Measurements from ENCODE around the gene MYOG.

The MYOG gene

DNA sequence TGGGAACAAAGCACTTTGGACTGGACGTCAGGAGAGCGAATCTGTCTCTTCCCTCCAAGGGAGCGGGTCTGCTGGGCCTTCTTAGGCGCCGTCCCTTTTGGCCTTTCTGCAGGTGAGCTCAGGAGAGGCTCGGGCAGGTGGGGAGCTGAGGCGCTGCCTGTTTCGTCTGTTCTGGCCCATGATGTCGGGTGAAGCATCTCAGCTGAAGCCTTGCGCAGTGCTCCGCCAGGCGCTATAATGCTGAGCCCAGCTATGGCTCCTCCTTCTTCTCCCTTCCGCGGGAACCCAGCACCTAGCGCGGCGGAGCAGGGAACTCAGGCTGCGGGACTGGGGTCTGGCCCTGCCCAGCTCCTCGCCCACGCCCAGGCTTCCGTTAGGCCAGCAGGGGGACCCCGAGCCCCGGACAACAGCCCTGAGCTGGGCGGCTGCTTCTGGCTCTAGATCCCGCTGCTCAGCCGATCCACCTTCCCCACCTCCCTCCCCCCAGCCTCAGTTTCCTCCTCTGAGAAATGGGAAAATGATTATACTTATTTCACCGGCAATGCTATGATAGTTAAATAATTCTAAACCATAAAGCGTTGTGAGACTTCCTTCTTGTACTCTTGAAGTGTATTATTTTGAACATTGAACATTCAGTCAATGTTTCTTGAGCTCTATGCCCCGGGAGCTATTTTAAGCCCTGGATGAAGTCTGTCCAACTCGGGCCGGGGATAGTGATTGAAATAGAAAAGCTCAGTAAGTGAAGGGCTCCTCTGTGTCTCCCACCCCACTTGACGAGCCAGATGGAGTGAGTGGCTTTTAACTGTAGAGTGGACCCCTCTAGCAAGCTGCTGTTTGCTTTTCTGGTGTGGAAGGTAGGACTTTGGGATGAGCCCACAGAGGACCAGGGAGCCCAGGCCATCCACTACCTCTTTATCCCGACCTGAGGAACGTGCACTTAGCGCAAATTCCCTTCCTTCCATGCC lies 32.1 kb upstream of the MYOG start:
- DNase-seq, result no peak

- no peak for DNase-seq
These were observed 30.4 kb upstream of the MYOG start for GRCh38 chr1:203116091-203116820.

GRCh38 chr1:203114202-203114601 lies 28.4 kb upstream of the MYOG start:
- no peak for DNase-seq

- no peak for DNase-seq
These were observed 27.5 kb upstream of the MYOG start for GRCh38 chr1:203113308-203113707.

DNA sequence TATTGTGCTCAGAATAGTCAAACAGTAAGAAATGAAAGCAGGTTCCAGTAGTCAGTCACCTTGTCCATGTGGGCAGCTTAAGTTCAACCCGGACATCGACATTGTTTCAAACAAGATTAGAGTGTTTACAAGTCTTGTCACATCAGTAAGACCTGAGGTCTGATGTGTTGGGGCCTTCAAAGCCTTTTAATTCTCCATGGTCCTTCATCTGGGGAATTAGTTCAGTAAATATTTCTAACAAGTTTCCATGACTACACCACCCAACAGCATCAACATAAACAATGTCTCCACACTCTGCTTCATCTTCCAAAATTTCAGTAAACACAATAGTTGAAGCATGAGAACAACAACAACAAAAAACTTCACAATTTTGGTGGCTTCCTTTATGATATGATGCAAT lies 26.7 kb upstream of the MYOG start:
- no peak for DNase-seq

- no peak for DNase-seq
These were observed 19.1 kb upstream of the MYOG start for GRCh38 chr1:203104789-203105390.

DNA sequence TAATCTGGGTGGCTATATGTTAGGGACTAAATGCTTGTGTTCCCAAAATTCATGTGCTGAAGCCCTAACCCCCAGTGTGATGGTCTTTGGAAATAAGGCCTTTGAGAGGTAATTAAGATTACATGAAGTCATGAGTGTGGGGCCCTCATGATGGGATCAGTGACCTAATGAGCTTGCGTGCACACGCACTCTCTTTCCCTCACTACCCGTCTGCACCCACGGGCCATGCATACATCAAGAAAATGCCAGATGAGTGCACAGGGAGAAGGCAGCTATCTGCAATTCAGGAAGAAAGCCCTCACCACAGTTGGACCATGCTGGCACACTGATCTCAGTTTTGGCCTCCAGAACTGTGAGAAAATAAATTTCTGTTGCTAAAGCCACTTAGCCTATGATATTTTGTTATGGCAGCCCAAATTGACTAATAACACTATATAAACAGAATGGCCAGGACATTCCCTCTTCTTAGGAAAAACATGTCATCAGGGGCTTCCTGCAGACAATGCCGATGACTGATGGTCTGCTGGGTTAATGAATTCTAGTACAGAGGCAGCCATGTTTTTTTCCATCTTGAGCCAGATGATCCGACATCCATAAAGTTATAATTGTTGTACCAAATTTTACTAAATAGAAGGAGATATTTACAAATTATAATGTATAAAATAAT lies 18.1 kb upstream of the MYOG start:
- DNase-seq, result no peak

DNA sequence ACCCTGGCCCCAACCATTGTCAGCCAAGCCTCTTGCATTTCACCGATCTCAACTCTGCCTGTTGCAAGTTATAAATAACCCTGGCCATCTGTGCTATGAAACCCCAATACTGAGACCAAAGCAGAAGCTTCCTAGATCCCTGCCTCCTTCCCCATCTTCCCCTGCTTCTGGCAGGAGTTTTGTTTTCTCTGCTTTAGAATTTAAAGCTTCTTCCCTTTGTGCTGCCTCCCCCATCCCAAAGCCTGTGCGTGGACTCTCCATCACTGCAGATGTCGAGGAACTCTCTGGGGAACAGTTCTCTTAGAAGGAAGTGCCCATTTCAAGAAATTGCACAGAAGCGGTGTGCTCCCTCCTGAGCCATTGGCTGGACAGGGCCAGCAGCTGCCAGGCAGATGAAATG lies 17.4 kb upstream of the MYOG start:
- no peak for DNase-seq

GRCh38 chr1:203101813-203102634 lies 16.2 kb upstream of the MYOG start:
- no peak for DNase-seq

DNA sequence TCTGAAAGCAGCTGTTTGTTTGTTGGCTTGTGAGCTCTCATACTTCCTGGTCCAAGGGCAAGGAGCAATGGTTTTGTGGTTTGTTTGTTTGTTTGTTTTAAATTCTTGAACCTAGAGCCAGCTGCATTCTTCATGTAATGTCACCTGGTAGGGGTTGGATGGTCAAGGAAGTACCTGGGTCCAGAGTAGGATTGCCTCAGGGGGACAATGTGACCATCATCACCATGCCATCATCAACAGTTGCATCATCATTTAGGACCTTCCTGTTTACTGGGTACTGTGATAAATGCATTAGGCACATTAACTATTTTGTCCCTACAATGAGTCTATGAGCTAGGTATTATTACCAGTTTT lies 14.7 kb upstream of the MYOG start:
- no peak for DNase-seq

DNA sequence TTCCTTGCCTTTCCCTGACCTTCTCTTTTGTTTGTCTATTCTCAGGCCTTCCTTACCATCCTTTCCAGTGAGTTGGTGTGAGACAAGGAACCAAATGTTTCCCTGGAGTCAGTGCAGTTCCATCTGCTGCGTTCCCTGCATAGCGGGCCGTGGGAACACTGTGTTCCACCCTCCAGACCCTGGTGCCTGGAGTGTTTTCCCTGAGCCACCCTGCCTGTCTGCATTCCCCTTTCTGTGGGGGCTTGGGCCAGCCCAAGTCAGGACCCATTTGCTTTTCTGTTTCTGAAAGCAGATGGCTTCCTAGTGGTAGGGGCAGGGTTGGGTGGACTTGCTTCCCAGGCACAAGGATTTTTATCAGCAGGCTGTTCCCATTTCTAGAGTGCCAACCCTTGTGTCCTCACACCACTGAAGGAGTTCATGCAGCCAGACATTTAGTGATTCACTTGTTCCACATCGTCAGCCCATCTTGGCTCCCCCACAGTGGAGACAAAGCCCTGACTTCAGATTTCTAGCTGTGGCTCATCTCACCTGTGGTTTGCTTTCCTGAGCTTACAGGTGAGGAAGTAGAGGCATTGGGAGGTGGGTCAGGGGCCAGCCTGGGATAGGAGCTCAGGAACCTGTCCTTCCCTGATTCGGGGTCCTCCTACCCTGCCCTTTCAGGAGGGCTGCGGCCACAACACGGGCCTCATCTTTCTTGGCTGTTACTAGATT lies 14.1 kb upstream of the MYOG start:
- no peak for DNase-seq

DNA sequence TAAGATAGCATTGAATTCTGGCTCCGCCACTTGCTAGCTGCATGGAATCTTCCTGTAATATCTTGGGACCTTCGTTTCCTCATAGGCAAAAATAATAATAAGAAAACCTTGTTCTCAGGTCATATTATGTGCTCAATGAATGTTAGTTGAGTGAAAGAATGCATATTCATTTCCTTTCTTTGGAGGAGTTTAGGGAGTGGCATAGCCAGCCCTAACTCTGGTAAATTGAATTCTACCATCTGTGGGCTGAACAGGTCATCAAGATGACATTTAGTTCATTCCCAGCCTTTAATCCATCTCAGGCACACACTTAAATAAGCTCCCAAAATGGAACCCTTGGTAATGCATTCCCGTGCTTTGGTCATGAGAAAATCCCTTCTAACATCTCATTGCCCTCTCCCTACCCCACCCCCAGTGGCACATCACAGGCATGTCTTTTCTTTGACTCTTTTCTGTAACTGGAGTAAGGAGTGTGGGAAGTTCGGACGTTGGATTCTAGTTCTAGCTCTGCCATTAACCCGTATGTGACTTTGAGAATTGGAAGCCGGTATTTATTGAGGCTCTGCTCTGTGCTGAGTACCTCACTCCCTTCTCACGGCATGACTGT lies 13.2 kb upstream of the MYOG start:
- DNase-seq, result no peak

- no peak for DNase-seq
These were observed 12.6 kb upstream of the MYOG start for GRCh38 chr1:203098445-203098844.

GRCh38 chr1:203097001-203097400 lies 11.2 kb upstream of the MYOG start:
- no peak for DNase-seq

GRCh38 chr1:203096566-203096965 lies 10.8 kb upstream of the MYOG start:
- no peak for DNase-seq

- DNase-seq, result no peak
These were observed 9.4 kb upstream of the MYOG start for GRCh38 chr1:203095061-203095690.

DNA sequence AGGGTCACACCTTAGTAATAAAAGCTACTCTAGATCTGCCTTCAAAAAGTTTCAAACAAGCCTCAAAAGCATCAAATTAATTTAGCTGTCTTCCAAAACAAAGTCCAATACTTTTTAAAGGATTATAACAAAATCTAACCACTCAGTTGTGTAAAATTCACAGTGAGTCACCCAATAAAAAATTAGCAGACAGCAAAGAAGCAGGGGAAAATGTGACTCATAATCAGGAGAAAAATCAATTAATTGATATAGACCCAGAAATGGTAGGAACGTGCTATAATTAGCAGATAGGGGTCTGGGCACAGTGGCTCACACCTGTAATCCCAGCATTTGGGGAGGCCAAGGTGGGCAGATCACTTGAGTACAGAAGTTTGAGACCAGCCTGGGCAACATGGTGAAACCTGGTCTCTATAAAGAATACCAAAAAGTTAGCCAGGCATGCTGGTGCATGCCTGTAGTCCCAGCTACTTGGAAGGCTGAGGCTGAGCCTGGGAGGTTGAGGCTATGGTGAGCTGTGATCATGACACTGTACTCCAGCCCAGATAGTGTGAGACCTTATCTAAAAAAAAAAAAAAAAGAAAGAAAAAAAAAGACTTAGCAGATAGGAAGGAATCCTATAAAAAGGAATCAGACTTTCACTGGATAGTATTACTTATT lies 8.1 kb upstream of the MYOG start:
- no peak for DNase-seq

DNA sequence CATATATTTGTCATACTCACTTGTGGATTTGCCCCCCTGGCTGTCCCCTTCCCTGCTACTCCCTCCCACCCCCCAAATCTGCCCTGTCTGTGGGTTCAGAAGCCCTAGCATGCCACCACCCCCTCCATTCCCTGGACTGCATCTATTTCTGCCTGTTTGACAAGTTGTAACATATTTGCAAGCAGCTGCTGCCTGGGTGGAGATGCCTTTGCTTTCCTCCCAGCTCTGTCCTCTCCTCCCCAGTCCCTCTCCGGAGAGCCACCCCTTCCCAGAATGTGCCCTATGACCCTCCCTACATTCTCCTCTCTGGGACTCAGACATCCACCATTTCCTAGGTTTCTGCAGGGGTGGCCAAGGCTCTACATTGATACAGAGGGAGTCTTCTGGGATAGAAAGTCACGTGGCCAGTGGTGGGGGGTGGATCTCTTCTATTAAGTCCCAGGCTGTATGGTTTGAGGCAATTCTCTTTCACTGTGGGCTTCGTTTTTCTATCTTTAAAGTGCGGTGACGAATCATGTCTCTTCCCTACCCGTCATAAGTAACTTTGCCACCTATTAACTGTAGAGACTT lies 6.0 kb upstream of the MYOG start:
- no peak for DNase-seq

- DNase-seq, result no peak
These were observed 5.3 kb upstream of the MYOG start for GRCh38 chr1:203091199-203091477.
